Measurements from ENCODE around the gene PSPN. TPM values are rescaled to one million over a fixed set of nuclear protein-coding genes. Genes with fewer than 3 reads are reported as not detected.
"Not testable (repeated sequence)": the region's sequence is repeated elsewhere in the genome, so short reads cannot be mapped to it uniquely, and the experiment has no call there.

The PSPN gene
- total and polyA plus RNA-seq, 3 experiments from 2014 or later, result 0.76 to 1.8 (median 1.6) TPM

- POLR2A ChIA-PET, result interaction anchor here (1.0 kb wide), 1 partner anchor 10 kb away, joined by 3 read pairs; no protein-coding TSS in a partner anchor
- CTCF ChIA-PET, result interaction anchor here (0.8 kb wide), 1 partner anchor 11 kb away, joined by 3 read pairs; no protein-coding TSS in a partner anchor
- DNase-seq, result peak; percentile 14 to 62 (median 18)
- peaks cover 17% of the 10 kb centered on the region for H3K36me3 ChIP-seq (ENCODE audit: insufficient read depth, low read length)
- Mint-ChIP-seq H3K4me3 (no peak overlapping the region), H3K27ac (peak overlapping the region in 1 of 8 donors; percentile 3), H3K36me3 (peaks cover 0 to 45% (median 0%) of the 10 kb centered on the region in 3 donors), H3K4me1 (no peaks in the 10 kb centered on the region), H3K9me3 (no peaks in the 10 kb centered on the region), H3K27me3 (no peaks in the 10 kb centered on the region)
- H3K27ac ChIP-seq (ENCODE audit: low read depth, low read length), result no peak overlapping the region
- H3K27me3 ChIP-seq (ENCODE audit: insufficient read depth, low read length, poor library complexity, severe bottlenecking), result no peaks in the 10 kb centered on the region
- H3K4me3 ChIP-seq (ENCODE audit: low read length), result no peak overlapping the region
- H3K9me3 ChIP-seq (ENCODE audit: low read length), result no peaks in the 10 kb centered on the region
- no peaks in the 10 kb centered on the region for H3K4me1 ChIP-seq (ENCODE audit: insufficient read depth, low read length)
Measured at GRCh38 chr19:6412447-6413091, 36.8 kb upstream of the PSPN start.

- no peak for DNase-seq
- H3K4me3 Mint-ChIP-seq, result no peak overlapping the region
- Histone ChIP-seq H3K9me3 (ENCODE audit: low read length) (no peaks in the 10 kb centered on the region), H3K27me3 (ENCODE audit: insufficient read depth, low read length, poor library complexity, severe bottlenecking) (no peaks in the 10 kb centered on the region), H3K4me3 (ENCODE audit: low read length) (no peak overlapping the region), H3K36me3 (ENCODE audit: insufficient read depth, low read length) (peaks cover 12% of the 10 kb centered on the region), H3K4me1 (ENCODE audit: insufficient read depth, low read length) (no peaks in the 10 kb centered on the region), H3K27ac (ENCODE audit: low read depth, low read length) (no peak overlapping the region)
- no peaks in the 10 kb centered on the region for H3K4me1 Mint-ChIP-seq
- H3K27me3 Mint-ChIP-seq, result no peaks in the 10 kb centered on the region
- no peaks in the 10 kb centered on the region for H3K9me3 Mint-ChIP-seq
- ChIA-PET POLR2A (interaction anchor here (1.0 kb wide), 1 partner anchor 10 kb away, joined by 3 read pairs; no protein-coding TSS in a partner anchor), CTCF (interaction anchor here (0.8 kb wide), 1 partner anchor 10 kb away, joined by 3 read pairs; no protein-coding TSS in a partner anchor)
- no peak overlapping the region for H3K27ac Mint-ChIP-seq
- H3K36me3 Mint-ChIP-seq, result peaks cover 0 to 40% (median 0%) of the 10 kb centered on the region in 3 donors
Measured at GRCh38 chr19:6412061-6412446, 36.3 kb upstream of the PSPN start.

GRCh38 chr19:6409346-6409745 is 33.6 kb upstream of the PSPN start:
- Histone ChIP-seq H3K4me1 (ENCODE audit: insufficient read depth, low read length) (no peaks in the 10 kb centered on the region), H3K27me3 (ENCODE audit: insufficient read depth, low read length, poor library complexity, severe bottlenecking) (no peaks in the 10 kb centered on the region), H3K36me3 (ENCODE audit: insufficient read depth, low read length) (no peaks in the 10 kb centered on the region), H3K9me3 (ENCODE audit: low read length) (no peaks in the 10 kb centered on the region), H3K4me3 (ENCODE audit: low read length) (no peak overlapping the region), H3K27ac (ENCODE audit: low read depth, low read length) (no peak overlapping the region)
- H3K27me3 Mint-ChIP-seq, result no peaks in the 10 kb centered on the region
- POLR2A ChIA-PET, result no interaction called here
- no peak overlapping the region for H3K27ac Mint-ChIP-seq
- peaks cover 0 to 14% (median 0%) of the 10 kb centered on the region in 3 donors for H3K36me3 Mint-ChIP-seq
- H3K9me3 Mint-ChIP-seq, result no peaks in the 10 kb centered on the region
- no peaks in the 10 kb centered on the region for H3K4me1 Mint-ChIP-seq
- H3K4me3 Mint-ChIP-seq, result no peak overlapping the region
- DNase-seq, result no peak
- CTCF ChIA-PET, result no interaction called here

- Histone ChIP-seq H3K4me3 (ENCODE audit: low read length) (no peak overlapping the region), H3K9me3 (ENCODE audit: low read length) (no peaks in the 10 kb centered on the region), H3K4me1 (ENCODE audit: insufficient read depth, low read length) (no peaks in the 10 kb centered on the region), H3K36me3 (ENCODE audit: insufficient read depth, low read length) (no peaks in the 10 kb centered on the region), H3K27ac (ENCODE audit: low read depth, low read length) (no peak overlapping the region), H3K27me3 (ENCODE audit: insufficient read depth, low read length, poor library complexity, severe bottlenecking) (no peaks in the 10 kb centered on the region)
- Mint-ChIP-seq H3K27ac (no peak overlapping the region), H3K9me3 (no peaks in the 10 kb centered on the region), H3K36me3 (no peaks in the 10 kb centered on the region), H3K4me1 (no peaks in the 10 kb centered on the region), H3K4me3 (no peak overlapping the region), H3K27me3 (no peaks in the 10 kb centered on the region)
- CTCF ChIA-PET, result no interaction called here
- DNase-seq, result no peak
- POLR2A ChIA-PET, result no interaction called here
Measured at GRCh38 chr19:6406401-6406800, 30.7 kb upstream of the PSPN start.

- H3K27me3 ChIP-seq (ENCODE audit: insufficient read depth, low read length, poor library complexity, severe bottlenecking), result no peaks in the 10 kb centered on the region
- Mint-ChIP-seq H3K27ac (peak overlapping the region in 1 of 8 donors; percentile 38), H3K27me3 (no peaks in the 10 kb centered on the region), H3K9me3 (no peaks in the 10 kb centered on the region), H3K36me3 (no peaks in the 10 kb centered on the region), H3K4me1 (no peaks in the 10 kb centered on the region), H3K4me3 (no peak overlapping the region)
- no peak for DNase-seq
- H3K36me3 ChIP-seq (ENCODE audit: insufficient read depth, low read length), result no peaks in the 10 kb centered on the region
- no peak overlapping the region for H3K27ac ChIP-seq (ENCODE audit: low read depth, low read length)
- ChIA-PET CTCF (no interaction called here), POLR2A (no interaction called here)
- no peaks in the 10 kb centered on the region for H3K4me1 ChIP-seq (ENCODE audit: insufficient read depth, low read length)
- H3K4me3 ChIP-seq (ENCODE audit: low read length), result no peak overlapping the region
- H3K9me3 ChIP-seq (ENCODE audit: low read length), result no peaks in the 10 kb centered on the region
Measured at GRCh38 chr19:6402837-6403608, 27.3 kb upstream of the PSPN start.

- Mint-ChIP-seq H3K4me3 (no peak overlapping the region), H3K9me3 (no peaks in the 10 kb centered on the region), H3K27ac (no peak overlapping the region), H3K36me3 (no peaks in the 10 kb centered on the region), H3K4me1 (no peaks in the 10 kb centered on the region), H3K27me3 (no peaks in the 10 kb centered on the region)
- ChIA-PET CTCF (interaction anchor here (1.1 kb wide), 1 partner anchor 11 kb away, joined by 3 read pairs; no protein-coding TSS in a partner anchor), POLR2A (no interaction called here)
- Histone ChIP-seq H3K36me3 (ENCODE audit: insufficient read depth, low read length) (no peaks in the 10 kb centered on the region), H3K9me3 (ENCODE audit: low read length) (no peaks in the 10 kb centered on the region), H3K4me3 (ENCODE audit: low read length) (no peak overlapping the region), H3K27me3 (ENCODE audit: insufficient read depth, low read length, poor library complexity, severe bottlenecking) (no peaks in the 10 kb centered on the region), H3K4me1 (ENCODE audit: insufficient read depth, low read length) (no peaks in the 10 kb centered on the region), H3K27ac (ENCODE audit: low read depth, low read length) (no peak overlapping the region)
- no peak for DNase-seq
Measured at GRCh38 chr19:6402058-6402457, 26.3 kb upstream of the PSPN start.

- H3K27ac ChIP-seq (ENCODE audit: low read depth, low read length); H3K27me3 ChIP-seq (ENCODE audit: insufficient read depth, low read length, poor library complexity, severe bottlenecking); H3K27ac Mint-ChIP-seq; H3K4me3 Mint-ChIP-seq; DNase-seq; CTCF ChIA-PET; H3K9me3 Mint-ChIP-seq; H3K36me3 ChIP-seq (ENCODE audit: insufficient read depth, low read length); H3K4me1 Mint-ChIP-seq; H3K27me3 Mint-ChIP-seq; POLR2A ChIA-PET; H3K4me1 ChIP-seq (ENCODE audit: insufficient read depth, low read length); H3K9me3 ChIP-seq (ENCODE audit: low read length); H3K36me3 Mint-ChIP-seq; H3K4me3 ChIP-seq (ENCODE audit: low read length): not testable (repeated sequence)
Measured at GRCh38 chr19:6400062-6400944, 24.6 kb upstream of the PSPN start.

- H3K9me3 Mint-ChIP-seq, result no peaks in the 10 kb centered on the region
- CTCF ChIA-PET, result no interaction called here
- Histone ChIP-seq H3K4me3 (ENCODE audit: low read length) (no peak overlapping the region), H3K27me3 (ENCODE audit: insufficient read depth, low read length, poor library complexity, severe bottlenecking) (no peaks in the 10 kb centered on the region), H3K36me3 (ENCODE audit: insufficient read depth, low read length) (no peaks in the 10 kb centered on the region), H3K9me3 (ENCODE audit: low read length) (no peaks in the 10 kb centered on the region), H3K27ac (ENCODE audit: low read depth, low read length) (no peak overlapping the region), H3K4me1 (ENCODE audit: insufficient read depth, low read length) (peaks cover 20% of the 10 kb centered on the region)
- H3K4me3 Mint-ChIP-seq, result no peak overlapping the region
- DNase-seq, result no peak
- peak overlapping the region in 1 of 8 donors; percentile 48 for H3K27ac Mint-ChIP-seq
- peaks cover 19 to 21% (median 21%) of the 10 kb centered on the region in 3 donors for H3K4me1 Mint-ChIP-seq
- peaks cover 0 to 4% of the 10 kb centered on the region in 2 donors for H3K27me3 Mint-ChIP-seq
- peaks cover 0 to 19% (median 2%) of the 10 kb centered on the region in 3 donors for H3K36me3 Mint-ChIP-seq
- POLR2A ChIA-PET, result no interaction called here
Measured at GRCh38 chr19:6396305-6396704, 20.6 kb upstream of the PSPN start.

Measured in CD8-positive, alpha-beta memory T cell (primary cell).